DMS79 (cell line): ENCODE measurements around the gene STXBP3.

Experiments used
- DNase-seq: peaks from one replicate; lab custom pipeline; 2025; lab: John Stamatoyannopoulos, UW

The STXBP3 gene

DNA sequence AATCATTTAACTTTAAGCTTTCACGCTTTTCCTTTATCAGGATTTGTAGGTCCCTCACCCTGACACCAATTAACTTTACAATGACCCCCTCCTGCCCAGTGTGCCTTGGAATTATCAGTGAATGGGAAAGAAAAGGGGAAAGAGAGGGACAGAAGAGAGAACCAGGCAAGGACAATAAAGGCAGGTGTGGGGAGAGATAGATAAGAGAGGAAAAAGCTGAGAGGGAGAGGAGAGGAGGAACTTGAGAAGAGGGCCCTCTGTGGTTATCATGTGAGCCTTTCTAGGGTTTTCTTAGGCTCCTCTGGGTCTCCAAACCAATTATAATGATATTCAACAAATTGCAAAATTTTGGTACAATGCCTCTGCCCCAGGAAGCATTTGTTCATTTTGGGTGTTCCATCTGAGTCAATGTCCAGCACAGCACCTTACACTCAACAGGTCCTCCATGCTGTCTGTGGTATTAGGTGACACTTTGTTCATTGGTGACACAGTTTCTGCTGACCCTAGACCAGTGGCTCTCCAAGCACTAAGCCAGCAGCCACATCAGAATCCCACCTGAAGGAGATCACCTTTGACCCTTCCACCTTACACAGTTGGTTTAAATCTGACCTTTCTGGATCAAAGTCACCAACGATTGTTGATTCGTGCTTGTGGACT, 96.2 kb downstream of the STXBP3 start:
- DNase-seq: no peak

DNA sequence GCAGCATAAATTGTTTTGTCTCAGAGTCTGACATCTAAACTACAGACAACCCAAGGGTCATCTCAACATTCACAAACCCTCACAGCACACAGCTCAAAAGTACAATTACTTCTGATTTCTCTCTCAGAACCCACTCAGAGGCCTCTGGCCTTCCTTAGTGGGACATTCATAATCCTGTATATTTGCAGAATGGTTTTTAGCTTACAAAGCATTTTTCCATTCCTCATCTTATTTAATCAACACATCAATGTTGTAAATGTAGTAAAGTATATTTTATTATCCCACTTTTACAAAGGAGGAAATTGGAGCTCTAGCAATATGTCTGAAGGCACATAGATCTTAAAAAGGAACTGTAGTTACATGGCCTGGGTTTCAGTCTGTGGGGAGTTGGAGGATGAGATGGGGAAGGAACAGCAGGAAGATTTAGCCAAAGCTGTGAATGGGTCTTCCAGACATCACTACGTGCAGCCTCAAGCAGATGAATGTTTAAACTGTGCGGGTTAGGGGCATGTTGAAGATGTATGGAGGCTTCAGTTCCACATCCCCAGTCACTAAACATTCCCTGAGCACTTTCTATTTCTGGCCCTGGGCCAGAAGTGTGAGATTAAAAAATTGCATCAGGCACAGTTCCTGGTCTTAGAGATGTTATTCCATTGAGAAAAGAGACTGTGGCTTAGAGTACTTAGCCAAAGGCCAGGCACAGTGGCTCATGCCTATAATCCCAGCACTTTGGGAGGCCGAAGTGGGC, 97.1 kb downstream of the STXBP3 start:
- DNase-seq: no peak

DNA sequence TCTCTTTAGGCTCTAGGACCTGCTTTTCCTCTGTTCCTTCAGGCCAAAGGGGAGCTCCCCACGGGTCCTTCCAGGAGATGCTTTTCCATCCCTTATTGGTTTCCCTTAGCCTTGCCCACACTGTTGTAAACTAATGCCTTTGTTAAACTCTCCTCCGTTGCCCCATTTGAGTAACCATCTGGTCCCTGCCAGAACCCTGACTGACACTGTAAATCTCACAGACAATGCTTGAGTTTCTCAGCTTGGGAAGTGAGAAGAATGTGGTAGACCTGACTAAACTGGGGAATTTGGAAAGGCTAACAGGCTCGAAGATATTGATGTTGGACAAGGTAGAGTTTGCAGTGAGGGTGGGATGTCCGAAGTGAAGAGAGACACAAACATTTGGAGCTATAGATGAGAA, 99.0 kb downstream of the STXBP3 start:
- DNase-seq: no peak

DNA sequence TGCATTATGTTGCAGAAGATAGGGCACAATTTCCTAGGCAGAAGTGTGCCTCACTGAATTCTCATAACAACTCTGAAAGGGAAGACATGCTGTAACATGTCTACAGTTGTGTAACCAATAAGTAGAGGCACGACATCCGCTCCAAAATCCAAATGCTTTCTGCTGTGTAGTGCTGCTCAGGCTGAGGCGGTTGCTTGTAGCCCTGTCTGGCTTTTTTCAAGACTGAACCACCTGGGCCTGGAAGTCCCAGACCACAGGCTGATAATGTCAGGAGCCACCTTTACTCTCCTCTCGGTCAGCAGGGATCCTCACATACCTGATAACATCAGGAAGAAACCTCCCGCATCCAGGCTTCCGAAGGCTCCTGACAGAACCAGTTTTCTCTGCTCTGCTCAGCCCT, 99.5 kb downstream of the STXBP3 start:
- DNase-seq: no peak

DNA sequence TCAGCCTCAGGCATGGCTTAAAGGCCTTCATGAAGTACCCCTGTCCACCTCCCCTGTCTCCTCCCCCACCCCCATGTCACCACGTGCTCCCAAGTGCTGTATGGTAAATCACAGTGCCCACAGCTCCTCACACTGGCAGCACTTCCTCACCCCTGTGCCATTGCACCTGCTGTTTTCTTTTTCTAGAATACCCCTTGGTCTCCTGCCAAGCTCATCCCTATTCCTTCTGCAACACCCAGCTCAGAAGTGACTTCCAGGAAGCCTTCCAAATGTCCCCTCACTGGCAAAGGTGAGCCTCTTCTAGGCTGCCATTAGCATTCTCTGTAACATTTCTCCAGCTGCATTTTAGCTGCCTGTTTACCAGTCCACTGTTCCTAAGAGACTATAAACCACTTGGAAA, 101.0 kb downstream of the STXBP3 start:
- peak; percentile 25 for DNase-seq

DNA sequence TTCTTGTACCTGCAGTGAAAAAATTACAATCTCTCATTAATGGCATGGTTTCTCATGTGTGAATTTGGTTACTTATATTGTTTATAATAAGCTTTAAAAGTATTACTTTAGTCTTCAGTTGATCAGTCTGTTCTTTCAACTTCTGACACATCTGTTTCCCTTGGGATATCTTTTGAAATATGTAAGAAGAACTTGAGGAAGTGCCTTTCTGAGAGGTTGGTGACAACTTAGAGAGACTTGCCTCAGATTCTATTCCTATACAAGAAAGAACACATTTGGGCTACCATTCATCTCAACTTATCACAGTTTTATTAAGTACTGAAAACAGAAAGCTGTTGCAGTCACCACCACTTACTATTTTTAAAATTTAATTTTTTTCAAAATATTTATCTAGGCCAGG, 102.3 kb downstream of the STXBP3 start:
- no peak for DNase-seq

DNA sequence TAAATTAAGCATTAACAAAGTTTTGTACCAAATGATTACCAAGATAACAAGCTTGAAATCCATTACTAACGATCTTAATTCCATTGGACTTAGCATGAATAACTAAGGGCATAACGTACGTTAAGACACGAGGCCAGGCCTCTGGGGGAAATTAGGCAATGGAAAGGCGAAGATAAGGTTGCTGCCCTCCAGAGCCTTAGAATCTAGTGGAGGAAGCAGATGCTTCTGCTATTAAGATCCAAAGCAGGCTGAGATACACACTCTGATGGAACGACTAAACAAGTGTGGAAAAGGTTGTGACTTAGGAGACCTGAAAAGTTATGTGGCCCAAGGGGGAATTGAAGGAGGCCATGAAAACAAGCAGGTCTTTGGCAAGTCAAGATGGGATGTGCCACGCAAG, 104.5 kb downstream of the STXBP3 start:
- DNase-seq: no peak

DNA sequence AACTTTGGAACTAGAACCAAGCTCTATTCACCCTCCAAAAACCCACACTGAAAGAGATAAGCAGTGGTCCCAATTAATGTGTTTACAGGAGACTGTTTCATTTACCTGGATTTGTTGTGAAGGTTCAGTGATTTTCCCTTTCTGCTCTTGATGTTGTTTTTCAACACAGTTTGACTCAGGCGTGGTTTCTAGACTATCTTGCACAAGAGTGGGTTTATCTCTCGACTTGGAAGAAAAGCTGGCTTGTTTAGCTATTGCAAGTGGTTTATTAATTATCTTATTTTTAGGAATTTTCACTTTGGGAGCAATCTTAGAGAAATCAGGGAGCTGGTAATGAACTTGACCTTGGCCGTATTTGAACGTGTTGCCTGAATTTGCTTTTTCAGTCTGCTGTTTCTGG, 105.1 kb downstream of the STXBP3 start:
- no peak for DNase-seq

DNA sequence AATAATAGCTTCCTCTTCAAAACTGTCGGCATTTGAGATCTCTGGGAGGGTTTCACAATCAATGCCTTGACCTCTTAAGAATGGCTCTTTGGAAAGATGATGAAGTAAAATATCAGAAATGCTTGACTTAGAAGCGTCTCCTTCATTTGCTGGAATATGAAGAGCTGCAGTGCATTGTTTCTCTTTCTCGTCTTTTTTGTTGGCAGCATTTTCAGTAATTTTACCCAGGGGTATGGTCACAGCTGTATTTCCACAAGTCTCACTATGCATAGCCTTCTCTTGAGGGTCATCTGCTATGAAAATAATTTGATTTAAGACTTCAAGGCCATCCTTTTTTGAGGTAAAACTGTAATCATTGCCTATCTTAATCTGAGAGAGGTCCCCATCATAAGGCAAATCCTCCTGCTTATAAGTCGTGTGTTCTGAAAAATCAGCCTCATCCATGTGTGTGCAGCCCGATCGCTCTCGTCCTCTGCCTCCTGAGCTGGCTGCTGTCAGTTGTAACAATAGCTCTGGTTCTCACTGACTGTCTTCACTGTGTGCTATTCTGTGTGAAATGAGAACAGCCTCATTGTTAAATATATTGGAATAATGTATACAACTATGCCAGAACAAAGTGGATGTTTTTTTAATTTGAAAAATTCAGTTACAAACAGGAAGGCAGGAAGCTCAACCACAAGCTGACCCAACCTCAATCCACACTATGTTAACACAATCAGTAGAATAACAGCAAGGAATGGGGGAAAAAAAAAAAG, 105.9 kb downstream of the STXBP3 start:
- DNase-seq: no peak

DNA sequence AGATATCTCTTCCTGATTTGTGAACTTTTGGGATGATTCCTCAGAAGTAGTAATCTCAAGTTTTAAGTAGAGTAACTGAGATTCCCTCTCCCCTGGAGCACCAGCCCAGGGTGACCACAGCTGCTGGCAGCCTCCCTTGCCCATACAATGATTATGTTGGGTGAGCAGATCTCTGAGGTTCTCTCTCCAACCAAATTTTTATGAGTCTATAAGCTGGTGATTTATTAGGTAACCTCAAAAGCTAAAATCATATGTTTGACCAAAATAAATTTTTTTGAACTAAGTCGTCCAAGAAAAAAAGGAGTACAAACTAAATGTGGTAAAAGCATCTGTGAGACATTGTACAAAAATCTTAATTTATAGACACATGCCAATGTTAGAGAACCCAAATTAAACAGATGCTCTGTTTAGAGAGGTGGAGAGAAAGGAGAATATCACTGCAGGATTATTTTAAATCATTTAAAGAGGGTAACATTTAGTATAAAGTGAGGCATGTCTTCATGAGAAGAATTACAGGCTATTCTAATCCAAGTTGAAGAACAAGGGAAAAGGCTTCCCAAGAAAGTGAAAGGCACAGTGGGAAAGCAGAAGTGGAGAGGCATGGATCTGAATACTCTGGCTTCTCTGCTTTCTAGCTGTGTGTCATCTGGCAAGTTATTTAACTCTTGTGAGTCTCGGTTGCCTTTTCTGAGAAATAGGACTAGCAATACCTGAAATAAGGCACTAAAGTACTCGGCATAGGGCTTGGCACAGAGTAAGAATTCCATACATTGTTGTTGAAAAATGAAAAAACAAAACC, 107.9 kb downstream of the STXBP3 start:
- no peak for DNase-seq

DNA sequence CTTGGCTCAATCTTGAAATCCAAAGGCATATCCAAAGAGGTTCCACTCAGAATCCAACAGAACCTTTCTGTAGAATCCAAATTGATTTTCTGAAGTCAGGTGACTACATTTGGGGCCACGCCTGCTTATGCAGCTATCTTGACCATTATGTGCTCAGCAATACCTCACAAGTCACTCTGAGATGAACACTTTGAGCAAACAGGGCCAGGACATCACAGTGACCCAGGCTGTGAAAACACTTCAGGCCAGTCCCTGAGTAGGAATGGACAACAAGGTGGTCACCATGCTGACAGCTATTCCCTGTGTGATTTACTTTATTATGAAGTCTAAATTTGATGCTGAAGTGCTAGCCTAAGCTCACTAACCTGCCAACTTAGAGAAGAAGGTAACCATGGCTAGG, 110.5 kb downstream of the STXBP3 start, which contains the start of gene AKNAD1:
TSS of gene AKNAD1 (minus strand) at position 101 of the 400 bp plus-strand sequence. CDS start 4,430 bp downstream, outside the sequence.
- DNase-seq: no peak

DNA sequence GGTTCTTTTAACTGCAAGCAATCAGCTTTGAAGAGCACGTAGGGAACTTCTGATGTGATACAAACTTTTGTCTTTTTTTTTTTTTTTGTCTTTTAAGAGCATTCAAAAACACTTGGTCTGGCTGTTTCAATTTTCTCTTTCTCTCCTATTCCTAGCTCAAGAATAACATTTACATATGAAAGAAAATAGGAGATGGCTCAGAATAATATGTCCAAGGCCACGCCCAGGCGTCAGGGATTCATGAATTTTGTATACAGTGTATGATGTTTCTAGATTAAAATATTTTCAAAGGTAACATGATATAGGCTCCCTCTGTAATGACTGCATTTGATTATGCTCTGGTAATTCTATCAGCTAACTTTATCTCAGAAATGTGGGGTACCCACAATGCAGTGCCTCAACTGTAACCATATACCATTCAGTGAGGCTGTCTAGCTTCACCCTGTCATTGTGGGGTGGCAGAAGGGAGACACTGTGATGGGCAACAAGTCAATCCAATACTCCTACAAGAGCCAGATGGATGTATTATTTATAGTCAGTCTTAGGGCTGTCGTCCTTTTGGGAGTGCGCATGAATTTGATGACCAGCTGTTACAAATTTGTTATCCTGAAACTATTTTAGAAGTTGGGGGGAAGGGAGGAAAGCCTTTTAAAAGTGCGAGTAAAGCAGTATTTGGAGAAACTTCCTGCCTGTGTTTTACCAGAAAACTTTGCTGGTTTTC, 111.9 kb downstream of the STXBP3 start:
- no peak for DNase-seq
